Activated CD4-positive, alpha-beta memory T cell treated with anti-CD3 and anti-CD28 coated beads for 36 hours (primary cell): ENCODE data around the gene SLC7A7. TPM values are rescaled to one million over a fixed set of nuclear protein-coding genes. Genes with fewer than 3 reads are reported as not detected.
"Not testable (repeated sequence)": the region's sequence is repeated elsewhere in the genome, so short reads cannot be mapped to it uniquely, and the experiment has no call there.

Source experiments
- CTCF ChIA-PET: fragments of 350-600 bp; sonication (Branson Sonifier 250); formaldehyde crosslinking; loops from one replicate; lab custom pipeline; 2021; ENCODE audit warnings: antibody characterized with exemption, inconsistent platforms; lab: Charles Lee
- POLR2A ChIA-PET: fragments of 350-600 bp; sonication (Branson Sonifier 250); formaldehyde crosslinking; loops from one replicate; lab custom pipeline; 2021; ENCODE audit warnings: antibody characterized with exemption; lab: Charles Lee
- DNase-seq: peaks from one replicate; pipeline ENCODE4 v3.0.0-alpha.2; 2020
- H3K27ac Mint-ChIP-seq: one replicate; pipeline ENCODE4 v1.8.0; 2021; ENCODE audit warnings: mixed read lengths
- H3K27me3 Mint-ChIP-seq: one replicate; pipeline ENCODE4 v1.8.0; 2021; ENCODE audit warnings: mixed read lengths
- H3K36me3 Mint-ChIP-seq: one replicate; pipeline ENCODE4 v1.8.0; 2021; ENCODE audit warnings: mixed read lengths
- H3K4me1 Mint-ChIP-seq: one replicate; pipeline ENCODE4 v1.8.0; 2021; ENCODE audit warnings: low read depth, mixed read lengths
- H3K4me3 Mint-ChIP-seq: one replicate; pipeline ENCODE4 v1.8.0; 2021; ENCODE audit warnings: mild to moderate bottlenecking, mixed read lengths
- H3K9me3 Mint-ChIP-seq: one replicate; pipeline ENCODE4 v1.8.0; 2021; ENCODE audit warnings: mixed read lengths
- intact Hi-C: fragments of 100-400 bp; cut with micrococcal nuclease; formaldehyde crosslinking; loops from one replicate; pipeline ENCODE4 v1.15.1; 2023
- total RNA-seq, 2 experiments: library from RNA; stranded (reverse); gene quantifications; one replicate each; pipeline ENCODE4 v1.2.3, GENCODE V29; 2021

Gene SLC7A7
- total RNA-seq, 2 experiments from 2014 or later, result 0.10 to 0.34 TPM

GRCh38 chr14:22797017-22797917 is 18.0 kb downstream of the SLC7A7 start:
- H3K4me3 Mint-ChIP-seq, result no peak overlapping the region
- intact Hi-C loops, result no loop called here
- H3K36me3 Mint-ChIP-seq, result no peaks in the 10 kb centered on the region
- H3K4me1 Mint-ChIP-seq, result no peaks in the 10 kb centered on the region
- H3K27ac Mint-ChIP-seq, result no peak overlapping the region
- ChIA-PET POLR2A (no interaction called here), CTCF (interaction anchor here (0.6 kb wide), 1 partner anchor 1015 kb away, joined by 3 read pairs; no protein-coding TSS in a partner anchor)
- no peak for DNase-seq
- no peaks in the 10 kb centered on the region for H3K9me3 Mint-ChIP-seq
- peaks cover 23% of the 10 kb centered on the region for H3K27me3 Mint-ChIP-seq

DNA sequence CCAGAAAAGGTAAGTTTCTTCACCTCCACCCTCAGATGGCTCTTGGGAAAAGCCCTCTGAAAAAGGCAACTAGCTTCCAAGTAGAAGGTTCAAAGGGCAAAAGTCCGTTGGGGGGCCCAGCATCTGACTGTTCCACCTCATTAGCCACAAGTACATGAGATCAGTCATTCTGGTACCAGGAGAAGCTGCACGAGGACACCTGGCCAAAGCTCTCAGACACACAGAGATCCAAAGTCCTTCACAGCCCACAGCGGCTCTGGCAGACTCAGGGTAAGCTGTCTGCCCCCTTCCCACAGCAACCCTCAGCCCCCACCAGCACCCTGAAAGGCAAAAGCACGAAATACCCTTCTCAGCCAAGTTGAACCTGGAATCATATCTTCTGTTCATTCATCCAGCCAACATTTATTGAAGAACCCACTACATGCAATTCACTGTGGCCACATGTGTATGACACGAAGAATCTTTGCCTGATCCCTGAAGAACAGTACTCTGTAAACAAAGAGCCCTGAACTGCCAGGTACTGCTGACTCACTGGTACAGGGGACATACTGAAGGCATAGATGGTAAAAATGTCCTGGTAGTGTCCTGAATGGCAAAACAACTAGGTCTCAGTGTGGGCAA is 19.0 kb downstream of the SLC7A7 start:
- H3K4me3 Mint-ChIP-seq, result no peak overlapping the region
- POLR2A ChIA-PET, result no interaction called here
- peaks cover 20% of the 10 kb centered on the region for H3K27me3 Mint-ChIP-seq
- intact Hi-C loops, result no loop called here
- no peaks in the 10 kb centered on the region for H3K36me3 Mint-ChIP-seq
- DNase-seq, result no peak
- H3K9me3 Mint-ChIP-seq, result no peaks in the 10 kb centered on the region
- H3K27ac Mint-ChIP-seq, result no peak overlapping the region
- CTCF ChIA-PET, result no interaction called here
- H3K4me1 Mint-ChIP-seq, result no peaks in the 10 kb centered on the region

DNA sequence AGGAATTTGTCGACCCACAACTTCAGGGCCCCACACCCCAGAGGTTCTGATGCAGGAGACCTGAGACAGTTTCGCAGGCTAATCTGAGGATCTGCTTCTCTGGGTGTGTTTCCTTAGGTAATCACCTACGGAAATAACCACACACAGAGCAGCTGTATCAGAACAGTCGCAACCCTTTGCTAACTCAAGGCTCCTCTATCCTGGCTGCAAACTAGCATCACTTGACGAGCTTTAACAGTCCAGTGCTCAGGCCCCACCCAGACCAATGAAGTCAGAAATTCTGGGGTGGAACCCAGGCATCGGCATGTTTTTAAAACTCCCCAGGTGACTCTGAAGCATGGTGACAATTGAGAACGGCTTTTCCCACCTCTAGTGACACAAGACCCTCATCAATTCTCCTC is 20.7 kb downstream of the SLC7A7 start:
- Mint-ChIP-seq H3K36me3 (no peaks in the 10 kb centered on the region), H3K9me3 (no peaks in the 10 kb centered on the region), H3K27ac (no peak overlapping the region), H3K4me1 (peaks cover 2% of the 10 kb centered on the region), H3K27me3 (peaks cover 9% of the 10 kb centered on the region), H3K4me3 (no peak overlapping the region)
- no peak for DNase-seq
- intact Hi-C loops, result no loop called here
- ChIA-PET CTCF (no interaction called here), POLR2A (interaction anchor here (0.6 kb wide), 1 partner anchor 92 kb away, joined by 3 read pairs; no protein-coding TSS in a partner anchor)

DNA sequence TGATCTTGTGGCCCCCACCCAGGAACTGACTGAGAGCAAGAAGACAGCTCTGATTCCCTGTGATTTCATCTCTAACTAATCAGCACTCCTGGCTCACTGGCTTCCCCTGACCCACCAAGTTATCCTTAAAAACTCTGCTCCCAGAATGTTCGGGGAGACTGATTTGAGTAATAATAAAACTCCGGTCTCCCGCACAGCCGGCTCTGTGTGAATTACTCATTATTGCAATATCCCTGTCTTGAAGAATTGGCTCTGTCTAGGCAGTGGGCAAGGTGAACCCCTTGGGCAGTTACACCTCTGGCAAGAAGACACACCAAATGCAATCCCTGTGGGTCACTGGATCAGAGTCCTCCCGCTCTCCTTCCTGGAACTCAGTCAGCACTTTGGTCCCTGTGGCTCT is 21.3 kb downstream of the SLC7A7 start:
- Mint-ChIP-seq H3K36me3 (no peaks in the 10 kb centered on the region), H3K27ac (no peak overlapping the region), H3K4me1 (peaks cover 2% of the 10 kb centered on the region), H3K27me3 (peaks cover 7% of the 10 kb centered on the region), H3K9me3 (no peaks in the 10 kb centered on the region), H3K4me3 (no peak overlapping the region)
- intact Hi-C loops, result no loop called here
- CTCF ChIA-PET, result interaction anchor here (1.2 kb wide), 1 partner anchor 9 kb away, joined by 5 read pairs; no protein-coding TSS in a partner anchor
- POLR2A ChIA-PET, result no interaction called here
- no peak for DNase-seq

DNA sequence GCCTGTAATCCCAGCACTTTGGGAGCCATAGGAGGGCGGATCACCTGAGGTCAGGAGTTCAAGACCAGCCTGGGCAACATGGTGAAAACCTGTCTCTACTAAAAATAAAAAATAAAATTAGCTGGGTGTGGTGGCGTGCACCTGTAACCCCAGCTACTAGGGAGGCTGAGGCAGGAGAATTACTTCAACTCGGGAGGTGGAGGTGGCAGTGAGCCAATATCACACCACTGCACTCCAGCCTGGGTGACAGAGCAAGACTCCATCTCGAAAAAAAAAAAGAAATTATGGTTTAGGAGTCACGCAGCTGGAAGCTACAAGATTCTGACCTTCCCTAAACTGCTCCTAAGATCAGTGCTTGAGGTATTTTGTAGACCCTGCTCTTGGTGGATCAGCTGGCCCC is 21.7 kb downstream of the SLC7A7 start:
- H3K4me3 Mint-ChIP-seq, H3K9me3 Mint-ChIP-seq, H3K27me3 Mint-ChIP-seq, H3K4me1 Mint-ChIP-seq, H3K27ac Mint-ChIP-seq, DNase-seq, intact Hi-C loops, H3K36me3 Mint-ChIP-seq, POLR2A ChIA-PET: not testable (repeated sequence)
- CTCF ChIA-PET, result interaction anchor here (1.2 kb wide), 1 partner anchor 10 kb away, joined by 5 read pairs; no protein-coding TSS in a partner anchor

DNA sequence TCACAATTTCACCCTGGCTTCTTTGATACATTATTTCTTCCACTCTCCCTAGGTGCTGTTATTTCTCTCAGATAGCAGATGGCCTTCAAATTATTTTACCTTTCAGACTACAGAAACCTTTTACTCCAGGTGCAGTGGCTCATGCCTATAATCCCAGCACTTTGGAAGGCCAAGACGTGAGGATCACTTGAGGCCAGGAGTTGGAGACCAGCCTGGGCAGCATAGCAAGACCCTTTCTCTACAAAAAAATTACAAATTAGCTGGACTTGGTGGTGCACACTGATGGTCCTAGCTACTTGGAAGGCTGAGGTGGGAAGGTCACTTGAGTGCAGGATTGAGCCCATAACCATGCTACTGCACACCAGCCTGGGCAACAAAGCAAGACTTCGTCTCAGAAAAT is 23.1 kb downstream of the SLC7A7 start:
- Mint-ChIP-seq H3K27me3 (peaks cover 3% of the 10 kb centered on the region), H3K27ac (no peak overlapping the region), H3K4me1 (peaks cover 2% of the 10 kb centered on the region), H3K4me3 (no peak overlapping the region), H3K9me3 (no peaks in the 10 kb centered on the region), H3K36me3 (no peaks in the 10 kb centered on the region)
- CTCF ChIA-PET, result interaction anchor here (0.9 kb wide), 1 partner anchor 220 kb away, joined by 4 read pairs; no protein-coding TSS in a partner anchor
- POLR2A ChIA-PET, result no interaction called here
- DNase-seq, result no peak
- intact Hi-C loops, result no loop called here

- no peak overlapping the region for H3K27ac Mint-ChIP-seq
- no peak for DNase-seq
- ChIA-PET POLR2A (interaction anchor here (0.6 kb wide), 1 partner anchor 158 kb away, joined by 3 read pairs; no protein-coding TSS in a partner anchor), CTCF (interaction anchor here (0.9 kb wide), 1 partner anchor 219 kb away, joined by 4 read pairs; no protein-coding TSS in a partner anchor)
- H3K4me1 Mint-ChIP-seq, result peaks cover 2% of the 10 kb centered on the region
- no peak overlapping the region for H3K4me3 Mint-ChIP-seq
- H3K27me3 Mint-ChIP-seq, result peaks cover 3% of the 10 kb centered on the region
- no peaks in the 10 kb centered on the region for H3K9me3 Mint-ChIP-seq
- no peaks in the 10 kb centered on the region for H3K36me3 Mint-ChIP-seq
- intact Hi-C loops, result no loop called here
These were observed 23.9 kb downstream of the SLC7A7 start for GRCh38 chr14:22791301-22791700.

GRCh38 chr14:22786685-22787084 is 28.6 kb downstream of the SLC7A7 start:
- no peaks in the 10 kb centered on the region for H3K36me3 Mint-ChIP-seq
- intact Hi-C loops, result no loop called here
- H3K9me3 Mint-ChIP-seq, result no peaks in the 10 kb centered on the region
- ChIA-PET CTCF (interaction anchor here (1.0 kb wide), 1 partner anchor 36 kb away, joined by 3 read pairs; no protein-coding TSS in a partner anchor), POLR2A (no interaction called here)
- no peak overlapping the region for H3K27ac Mint-ChIP-seq
- H3K27me3 Mint-ChIP-seq, result no peaks in the 10 kb centered on the region
- no peak for DNase-seq
- peaks cover 2% of the 10 kb centered on the region for H3K4me1 Mint-ChIP-seq
- H3K4me3 Mint-ChIP-seq, result no peak overlapping the region

DNA sequence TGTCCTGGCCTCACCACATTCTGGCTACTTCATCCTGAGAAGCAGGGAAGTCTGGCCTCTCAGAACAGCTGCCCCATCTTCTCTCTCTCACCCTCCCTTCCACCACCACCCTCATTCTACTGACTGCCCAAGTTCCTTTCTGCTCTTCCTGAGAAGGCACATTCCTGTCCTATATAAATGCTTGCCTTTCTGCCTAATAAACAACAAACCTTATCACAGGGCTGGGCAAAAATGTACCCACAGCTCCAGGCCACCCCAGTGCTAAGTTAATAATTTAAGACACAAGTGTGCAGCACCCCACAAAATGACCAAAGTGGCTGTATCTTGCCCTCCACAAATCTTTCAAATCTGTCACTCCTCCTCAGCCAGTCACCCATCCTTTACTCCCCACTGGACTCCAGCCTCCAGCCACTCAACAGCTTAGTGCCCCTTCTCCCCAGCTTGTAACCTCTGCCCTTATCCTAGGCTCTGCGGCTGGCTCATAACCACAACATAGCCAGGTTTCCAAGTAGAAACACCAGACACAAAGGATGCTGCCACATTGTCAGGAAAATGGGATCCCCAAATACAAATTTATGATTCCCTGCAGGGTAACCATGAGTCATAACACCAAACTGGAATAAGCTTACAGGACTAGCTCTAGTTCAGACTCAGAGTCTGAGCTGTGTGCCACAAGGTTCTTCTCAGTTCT is 33.8 kb downstream of the SLC7A7 start:
- Mint-ChIP-seq H3K4me1 (no peaks in the 10 kb centered on the region), H3K27me3 (no peaks in the 10 kb centered on the region), H3K9me3 (no peaks in the 10 kb centered on the region), H3K36me3 (no peaks in the 10 kb centered on the region), H3K4me3 (no peak overlapping the region), H3K27ac (no peak overlapping the region)
- intact Hi-C loops, result no loop called here
- ChIA-PET CTCF (interaction anchor here (1.0 kb wide), 1 partner anchor 211 kb away, joined by 3 read pairs; no protein-coding TSS in a partner anchor), POLR2A (no interaction called here)
- no peak for DNase-seq

DNA sequence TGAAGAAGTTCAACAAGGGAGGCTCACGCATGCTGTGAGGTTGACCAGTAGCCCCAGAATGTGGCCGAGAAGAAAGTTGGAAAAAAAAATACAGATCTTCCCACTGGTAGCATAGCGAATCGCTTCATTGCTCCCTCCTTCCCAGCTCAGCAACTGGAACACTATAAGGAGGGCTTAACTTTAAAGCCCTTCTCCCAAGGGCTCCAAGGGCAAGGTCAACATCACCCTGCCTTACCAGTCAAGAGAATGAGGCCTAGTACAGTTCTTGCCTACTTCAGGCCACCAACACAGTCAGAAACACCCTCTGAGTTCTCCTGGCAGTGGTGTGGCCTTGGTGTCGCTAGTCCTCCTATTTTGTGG is 34.3 kb downstream of the SLC7A7 start:
- no peaks in the 10 kb centered on the region for H3K4me1 Mint-ChIP-seq
- POLR2A ChIA-PET, result no interaction called here
- no peak for DNase-seq
- H3K27ac Mint-ChIP-seq, result no peak overlapping the region
- no peaks in the 10 kb centered on the region for H3K27me3 Mint-ChIP-seq
- no peaks in the 10 kb centered on the region for H3K9me3 Mint-ChIP-seq
- intact Hi-C loops, result no loop called here
- H3K4me3 Mint-ChIP-seq, result no peak overlapping the region
- CTCF ChIA-PET, result interaction anchor here (0.6 kb wide), 1 partner anchor 670 kb away, joined by 3 read pairs; no protein-coding TSS in a partner anchor
- no peaks in the 10 kb centered on the region for H3K36me3 Mint-ChIP-seq

GRCh38 chr14:22780105-22780679 is 35.0 kb downstream of the SLC7A7 start:
- intact Hi-C loops, result no loop called here
- H3K9me3 Mint-ChIP-seq, result no peaks in the 10 kb centered on the region
- POLR2A ChIA-PET, result no interaction called here
- no peaks in the 10 kb centered on the region for H3K27me3 Mint-ChIP-seq
- no peak overlapping the region for H3K27ac Mint-ChIP-seq
- H3K36me3 Mint-ChIP-seq, result no peaks in the 10 kb centered on the region
- H3K4me3 Mint-ChIP-seq, result no peak overlapping the region
- CTCF ChIA-PET, result interaction anchor here (0.6 kb wide), 1 partner anchor 669 kb away, joined by 3 read pairs; no protein-coding TSS in a partner anchor
- no peak for DNase-seq
- no peaks in the 10 kb centered on the region for H3K4me1 Mint-ChIP-seq
